Measurements from ENCODE around the gene GRM4. TPM values are rescaled to one million over a fixed set of nuclear protein-coding genes. Genes with fewer than 3 reads are reported as not detected.

The GRM4 gene
- total and polyA plus RNA-seq, 10 donors: 0.02 to 0.26 (median 0.09) TPM; not detected in 3

DNA sequence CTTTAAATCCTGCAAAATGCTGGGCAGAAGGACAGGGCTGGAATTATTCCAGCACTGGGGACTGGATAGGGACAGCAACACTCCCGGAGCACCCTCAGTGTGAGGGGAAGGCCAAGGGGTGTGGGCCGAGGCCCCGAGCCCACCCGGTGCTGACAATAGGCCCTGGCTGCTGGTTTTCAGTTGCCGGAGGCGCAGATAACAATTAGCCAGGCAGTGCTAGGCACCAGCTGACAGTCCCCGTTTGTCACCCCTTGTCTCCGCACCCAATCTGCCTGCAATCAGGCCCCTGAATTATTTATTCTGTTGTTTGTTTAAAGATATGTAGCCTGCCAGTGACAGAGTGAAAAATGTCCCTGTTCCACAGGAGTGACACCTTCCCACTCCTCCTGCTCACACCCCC, 120.0 kb downstream of the GRM4 start:
- H3K36me3 ChIP-seq: no peaks in the 10 kb centered on the region
- H3K27me3 ChIP-seq (replicated peaks in 1 of 7): peaks cover 0 to 47% (median 0%) of the 10 kb centered on the region in 7 donors
- peaks cover 0 to 4% (median 0%) of the 10 kb centered on the region in 8 donors for H3K9me3 ChIP-seq
- intact Hi-C loops (cut with DNase I; ENCODE audit: low total_unique reads): loop anchor here (2.0 kb wide), 1 partner anchor 257 kb away; no protein-coding TSS in a partner anchor
- 53 to 77% (median 72%) methylated on average over 8 of the region's 8 CpGs for WGBS, 5 donors
- H3K27ac ChIP-seq: no peak overlapping the region
- no peak overlapping the region for H3K4me3 ChIP-seq
- no peaks in the 10 kb centered on the region for H3K4me1 ChIP-seq
- TF ChIP-seq POLR2A (IDR thresholded peaks at IDR 0.05) (no peak), CTCF (IDR thresholded peaks at IDR 0.05 in 8 of 11, conservative IDR thresholded peaks at IDR 0.05 in 3 of 11) (no peak), POLR2AphosphoS5 (IDR thresholded peaks at IDR 0.05) (no peak)
- no peak for DNase-seq

- no peak for DNase-seq
- TF ChIP-seq CTCF (IDR thresholded peaks at IDR 0.05 in 8 of 11, conservative IDR thresholded peaks at IDR 0.05 in 3 of 11): no peak
- TF ChIP-seq POLR2A (IDR thresholded peaks at IDR 0.05): no peak
- no peak for TF ChIP-seq POLR2AphosphoS5 (IDR thresholded peaks at IDR 0.05)
- intact Hi-C loops (cut with DNase I; ENCODE audit: low total_unique reads): no loop called here
- Histone ChIP-seq H3K36me3 (no peaks in the 10 kb centered on the region), H3K4me3 (no peak overlapping the region), H3K9me3 (peaks cover 0 to 4% (median 0%) of the 10 kb centered on the region in 8 donors), H3K4me1 (no peaks in the 10 kb centered on the region), H3K27ac (no peak overlapping the region), H3K27me3 (replicated peaks in 1 of 7) (peaks cover 0 to 50% (median 0%) of the 10 kb centered on the region in 7 donors)
- WGBS, 5 donors: 77 to 84% (median 81%) methylated on average over 7 to 8 of the region's 8 CpGs
Observed at GRCh38 chr6:34025112-34025807, 120.6 kb downstream of the GRM4 start.

DNA sequence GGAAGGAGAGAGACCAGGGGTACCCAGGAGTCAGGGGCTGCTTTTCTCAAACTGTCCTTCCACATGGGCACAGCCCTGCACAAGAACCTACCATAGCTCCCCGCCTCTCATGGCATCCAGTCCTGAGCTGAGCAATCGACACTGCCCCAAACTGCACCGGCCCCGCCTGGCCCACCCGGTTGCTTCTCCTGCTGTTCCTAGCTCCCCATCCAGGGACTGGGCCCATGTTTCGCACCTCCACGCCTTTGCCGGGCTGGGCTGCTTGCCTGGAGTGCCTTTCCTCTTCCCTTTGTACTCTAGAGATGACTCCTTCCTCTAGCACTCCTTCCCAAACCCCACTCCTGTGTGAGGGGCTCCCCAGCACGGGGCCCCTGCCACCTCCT, 123.0 kb downstream of the GRM4 start:
- no peak for TF ChIP-seq POLR2A (IDR thresholded peaks at IDR 0.05)
- no peak for TF ChIP-seq CTCF (IDR thresholded peaks at IDR 0.05 in 8 of 11, conservative IDR thresholded peaks at IDR 0.05 in 3 of 11)
- no peak for TF ChIP-seq POLR2AphosphoS5 (IDR thresholded peaks at IDR 0.05)
- WGBS, 5 donors: 80 to 86% (median 86%) methylated on average over 9 of the region's 9 CpGs
- Histone ChIP-seq H3K27me3 (replicated peaks in 1 of 7) (peaks cover 0 to 50% (median 0%) of the 10 kb centered on the region in 7 donors), H3K9me3 (peaks cover 0 to 4% (median 0%) of the 10 kb centered on the region in 8 donors), H3K4me1 (no peaks in the 10 kb centered on the region), H3K36me3 (no peaks in the 10 kb centered on the region), H3K27ac (no peak overlapping the region), H3K4me3 (no peak overlapping the region)
- no peak for DNase-seq
- intact Hi-C loops (cut with DNase I; ENCODE audit: low total_unique reads): no loop called here

DNA sequence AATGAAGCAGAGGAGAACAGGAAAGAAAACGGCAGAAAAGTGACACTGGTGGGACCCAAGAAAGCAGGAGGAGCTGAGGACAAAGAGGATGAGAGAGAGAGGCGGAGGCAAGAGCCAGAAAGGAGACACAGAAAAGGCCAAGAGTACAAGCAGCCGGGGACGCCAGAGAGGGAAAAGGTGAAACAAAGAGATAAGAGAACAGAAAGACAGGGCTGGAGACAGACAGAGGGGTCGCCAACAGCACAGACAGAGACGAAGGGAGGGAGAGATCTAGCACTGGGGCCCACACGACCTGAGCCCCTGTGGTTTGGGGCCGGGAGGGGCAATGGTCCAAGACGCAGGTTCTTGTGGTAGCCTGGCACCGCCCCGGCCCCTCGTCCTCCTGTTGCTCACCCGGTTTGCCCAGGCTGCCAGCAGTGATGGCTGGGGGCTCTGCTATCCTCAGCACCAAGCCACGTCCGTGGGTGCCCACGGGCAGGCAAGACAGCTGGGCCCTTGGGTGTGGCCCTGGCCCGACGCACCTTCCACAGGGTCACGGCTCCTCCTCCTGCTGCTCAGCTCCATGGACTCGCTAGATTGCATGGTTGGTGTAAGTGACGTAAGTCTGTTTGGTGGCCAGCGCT, 123.5 kb downstream of the GRM4 start:
- Histone ChIP-seq H3K9me3 (peaks cover 0 to 5% (median 0%) of the 10 kb centered on the region in 8 donors), H3K4me3 (no peak overlapping the region), H3K36me3 (no peaks in the 10 kb centered on the region), H3K27me3 (replicated peaks in 1 of 7) (peaks cover 0 to 45% (median 0%) of the 10 kb centered on the region in 7 donors), H3K4me1 (no peaks in the 10 kb centered on the region), H3K27ac (no peak overlapping the region)
- intact Hi-C loops (cut with DNase I; ENCODE audit: low total_unique reads): no loop called here
- no peak for DNase-seq
- TF ChIP-seq CTCF (IDR thresholded peaks at IDR 0.05 in 8 of 11, conservative IDR thresholded peaks at IDR 0.05 in 3 of 11) (no peak), POLR2AphosphoS5 (IDR thresholded peaks at IDR 0.05) (no peak), POLR2A (IDR thresholded peaks at IDR 0.05) (no peak)
- WGBS, 5 donors: 65 to 78% (median 73%) methylated on average over 11 to 22 of the region's 22 CpGs
